ENCODE data around the gene CDH4.

Gene CDH4

DNA sequence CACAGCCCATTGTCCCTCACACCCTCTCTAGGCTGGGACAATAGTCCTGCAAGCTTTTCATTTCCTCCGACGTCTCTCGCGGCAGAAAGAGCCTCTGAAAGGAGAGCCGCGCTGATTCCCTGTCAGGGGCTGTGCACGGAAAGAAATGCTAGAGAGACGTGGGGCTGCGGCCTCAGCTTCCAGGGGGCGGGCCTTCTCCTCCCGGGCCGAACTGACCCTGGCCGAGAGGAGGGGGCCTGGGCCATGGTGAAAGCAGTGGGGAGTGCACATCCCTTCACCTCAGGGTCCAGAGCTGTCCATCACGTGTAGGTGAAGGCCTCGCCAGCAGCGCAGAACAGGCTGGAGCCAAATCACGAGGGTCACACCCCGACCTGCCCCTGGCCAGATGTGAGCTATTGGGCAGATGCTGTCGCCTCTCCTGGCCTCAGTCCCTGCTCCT lies 593.2 kb downstream of the CDH4 start:
- TF ChIP-seq, protein P1, sequence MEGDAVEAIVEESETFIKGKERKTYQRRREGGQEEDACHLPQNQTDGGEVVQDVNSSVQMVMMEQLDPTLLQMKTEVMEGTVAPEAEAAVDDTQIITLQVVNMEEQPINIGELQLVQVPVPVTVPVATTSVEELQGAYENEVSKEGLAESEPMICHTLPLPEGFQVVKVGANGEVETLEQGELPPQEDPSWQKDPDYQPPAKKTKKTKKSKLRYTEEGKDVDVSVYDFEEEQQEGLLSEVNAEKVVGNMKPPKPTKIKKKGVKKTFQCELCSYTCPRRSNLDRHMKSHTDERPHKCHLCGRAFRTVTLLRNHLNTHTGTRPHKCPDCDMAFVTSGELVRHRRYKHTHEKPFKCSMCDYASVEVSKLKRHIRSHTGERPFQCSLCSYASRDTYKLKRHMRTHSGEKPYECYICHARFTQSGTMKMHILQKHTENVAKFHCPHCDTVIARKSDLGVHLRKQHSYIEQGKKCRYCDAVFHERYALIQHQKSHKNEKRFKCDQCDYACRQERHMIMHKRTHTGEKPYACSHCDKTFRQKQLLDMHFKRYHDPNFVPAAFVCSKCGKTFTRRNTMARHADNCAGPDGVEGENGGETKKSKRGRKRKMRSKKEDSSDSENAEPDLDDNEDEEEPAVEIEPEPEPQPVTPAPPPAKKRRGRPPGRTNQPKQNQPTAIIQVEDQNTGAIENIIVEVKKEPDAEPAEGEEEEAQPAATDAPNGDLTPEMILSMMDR (IDR thresholded peaks at IDR 0.05), result no peak
- H3K4me1 ChIP-seq (ENCODE audit: control insufficient read depth in 1 of 2, insufficient read depth in 1 of 2, low read depth in 1 of 2, low read length in 1 of 2), result no peaks in the 10 kb centered on the region
- H3K4me3 ChIP-seq (ENCODE audit: low read depth in 1 of 2, low read length in 1 of 2), result no peak overlapping the region
- H3K27ac ChIP-seq, result no peak overlapping the region
- H3K9me3 ChIP-seq, result no peaks in the 10 kb centered on the region
- H3K36me3 ChIP-seq, result no peaks in the 10 kb centered on the region
- no peaks in the 10 kb centered on the region for H3K27me3 ChIP-seq

DNA sequence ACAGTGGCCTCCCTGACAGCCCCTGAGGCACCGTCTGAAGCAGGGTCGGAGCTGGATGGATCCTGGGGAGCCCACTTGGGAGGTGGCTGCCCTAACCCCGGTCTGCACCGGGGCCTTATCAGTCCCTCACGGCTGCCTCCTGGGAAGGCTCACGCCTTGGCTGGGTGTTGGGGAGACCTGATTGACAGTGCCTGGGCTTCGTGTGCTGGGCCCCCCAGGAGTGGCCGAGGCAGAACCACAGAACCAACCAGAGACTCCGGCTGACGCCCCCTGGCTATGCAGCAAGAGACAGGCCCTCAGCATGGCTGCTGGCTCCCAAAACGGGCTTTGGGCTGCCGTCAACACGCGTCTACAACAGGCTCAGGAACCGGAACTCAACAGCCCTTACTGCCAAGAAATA lies 594.0 kb downstream of the CDH4 start:
- Histone ChIP-seq H3K27ac (no peak overlapping the region), H3K4me3 (ENCODE audit: low read depth in 1 of 2, low read length in 1 of 2) (no peak overlapping the region), H3K27me3 (no peaks in the 10 kb centered on the region), H3K36me3 (no peaks in the 10 kb centered on the region), H3K9me3 (no peaks in the 10 kb centered on the region), H3K4me1 (ENCODE audit: control insufficient read depth in 1 of 2, insufficient read depth in 1 of 2, low read depth in 1 of 2, low read length in 1 of 2) (no peaks in the 10 kb centered on the region)
- TF ChIP-seq, protein P1 (IDR thresholded peaks at IDR 0.05), result no peak

DNA sequence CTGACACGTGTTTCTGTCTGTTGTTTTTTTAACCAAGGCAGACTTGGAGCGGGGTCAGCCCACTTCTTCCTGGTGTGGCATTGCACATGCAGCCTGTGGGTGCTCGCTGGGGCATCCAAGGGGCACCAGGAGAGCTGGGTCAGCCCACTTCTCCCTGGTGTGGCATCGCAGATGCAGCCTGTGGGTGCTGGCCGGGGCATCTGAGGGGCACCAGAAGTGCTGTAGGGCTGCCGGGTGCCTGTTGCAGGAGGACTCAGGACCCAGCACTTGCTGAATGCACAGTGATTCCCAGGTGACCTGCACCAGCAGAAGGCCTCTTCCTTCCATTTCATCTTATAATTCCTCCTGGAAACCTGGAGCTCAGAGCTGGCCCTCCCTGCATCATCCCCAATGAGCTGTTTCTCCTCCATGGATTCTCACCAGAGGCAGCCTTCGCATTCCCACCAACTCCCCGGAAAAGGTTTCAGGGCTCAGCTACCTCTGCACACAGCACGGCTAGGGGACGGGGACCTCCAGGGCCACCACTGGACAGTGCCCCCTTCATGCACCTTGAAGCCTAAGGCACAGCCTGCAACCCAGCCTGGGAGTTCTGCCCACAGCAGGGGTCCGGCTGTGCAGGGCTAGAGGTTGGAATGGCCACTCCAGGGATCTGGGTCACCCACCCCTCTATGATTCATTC lies 594.8 kb downstream of the CDH4 start:
- H3K27ac ChIP-seq, result no peak overlapping the region
- H3K4me1 ChIP-seq (ENCODE audit: control insufficient read depth in 1 of 2, insufficient read depth in 1 of 2, low read depth in 1 of 2, low read length in 1 of 2), result no peaks in the 10 kb centered on the region
- no peaks in the 10 kb centered on the region for H3K36me3 ChIP-seq
- H3K4me3 ChIP-seq (ENCODE audit: low read depth in 1 of 2, low read length in 1 of 2), result no peak overlapping the region
- H3K27me3 ChIP-seq, result no peaks in the 10 kb centered on the region
- TF ChIP-seq, protein P1 (IDR thresholded peaks at IDR 0.05), result no peak
- H3K9me3 ChIP-seq, result no peaks in the 10 kb centered on the region

DNA sequence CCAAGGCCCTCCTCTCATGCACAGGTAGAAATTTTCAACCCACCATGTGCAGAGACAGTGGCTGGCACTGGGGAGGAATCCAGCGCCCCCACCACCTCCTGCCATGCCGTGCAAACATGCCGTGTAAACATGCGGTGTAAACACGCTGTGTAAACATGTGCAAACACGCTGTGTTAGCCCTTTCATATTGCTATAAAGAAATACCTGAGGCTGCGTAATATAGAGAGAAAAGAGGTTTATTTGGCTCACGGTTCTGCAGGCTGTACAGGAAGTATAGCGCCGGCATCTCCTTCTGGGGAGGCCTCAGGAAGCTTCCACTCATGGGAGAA lies 595.3 kb downstream of the CDH4 start:
- H3K4me1 ChIP-seq (ENCODE audit: control insufficient read depth in 1 of 2, insufficient read depth in 1 of 2, low read depth in 1 of 2, low read length in 1 of 2), result no peaks in the 10 kb centered on the region
- H3K4me3 ChIP-seq (ENCODE audit: low read depth in 1 of 2, low read length in 1 of 2), result no peak overlapping the region
- no peaks in the 10 kb centered on the region for H3K9me3 ChIP-seq
- no peaks in the 10 kb centered on the region for H3K36me3 ChIP-seq
- H3K27me3 ChIP-seq, result no peaks in the 10 kb centered on the region
- H3K27ac ChIP-seq, result no peak overlapping the region
- TF ChIP-seq, protein P1 (IDR thresholded peaks at IDR 0.05), result no peak

DNA sequence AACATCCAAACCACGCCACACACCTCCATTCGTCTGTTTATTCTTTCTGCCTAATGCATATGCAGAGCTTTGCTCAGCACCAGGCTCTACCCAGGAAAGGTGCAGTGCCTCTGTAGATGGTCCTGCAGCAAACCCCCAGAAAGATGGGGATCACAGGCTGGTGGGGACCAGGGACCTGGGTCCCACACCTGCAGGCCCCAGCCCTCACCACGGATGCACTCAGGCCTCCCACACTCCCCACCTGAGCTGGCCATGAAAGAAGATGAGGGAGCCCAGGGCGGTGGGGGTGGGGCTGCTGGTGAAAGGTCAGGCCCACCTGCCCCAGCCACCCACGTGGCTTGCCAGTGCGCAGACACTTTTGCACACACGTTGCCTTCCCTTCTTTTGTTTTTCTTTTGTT lies 595.9 kb downstream of the CDH4 start:
- Histone ChIP-seq H3K27ac (no peak overlapping the region), H3K4me1 (ENCODE audit: control insufficient read depth in 1 of 2, insufficient read depth in 1 of 2, low read depth in 1 of 2, low read length in 1 of 2) (no peaks in the 10 kb centered on the region), H3K27me3 (no peaks in the 10 kb centered on the region), H3K9me3 (no peaks in the 10 kb centered on the region), H3K36me3 (no peaks in the 10 kb centered on the region), H3K4me3 (ENCODE audit: low read depth in 1 of 2, low read length in 1 of 2) (no peak overlapping the region)
- TF ChIP-seq, protein P1 (IDR thresholded peaks at IDR 0.05), result no peak
